DMS114 treated with DMSO at 0.1 percent for 48 hours (cell line): Measurements from ENCODE around the gene ZNF688.

Experiments
- DNase-seq: peaks from one replicate; lab custom pipeline; 2025; ENCODE audit not compliant: unreplicated experiment; lab: John Stamatoyannopoulos, UW

The ZNF688 gene

GRCh38 chr16:30521476-30521872 lies 50.0 kb downstream of the ZNF688 start:
- no peak for DNase-seq
